Astrocyte of the spinal cord (primary cell): ENCODE measurements around the gene ATXN2.

ENCODE experiments used
- DNase-seq: peaks from one replicate; pipeline ENCODE4 v3.0.0; 2011; ENCODE audit warnings: low read depth, low spot score
- H3K4me3 ChIP-seq: 2 replicates; pipeline ENCODE4 v1.5.1; 2011; ENCODE audit warnings: low read depth, mild to moderate bottlenecking, low read length, moderate library complexity
- in situ Hi-C: cut with HindIII; loops from 2 replicates; pipeline ENCODE4 v1.10.0; 2017; ENCODE audit warnings: low sequenced_read_pairs
- TF ChIP-seq, protein P1 (sequence below): IDR thresholded peaks from 2 replicates; pipeline ENCODE4 v1.5.1; 2012; ENCODE audit warnings: low read depth, mild to moderate bottlenecking, low read length, inconsistent platforms

Gene ATXN2, protein sequence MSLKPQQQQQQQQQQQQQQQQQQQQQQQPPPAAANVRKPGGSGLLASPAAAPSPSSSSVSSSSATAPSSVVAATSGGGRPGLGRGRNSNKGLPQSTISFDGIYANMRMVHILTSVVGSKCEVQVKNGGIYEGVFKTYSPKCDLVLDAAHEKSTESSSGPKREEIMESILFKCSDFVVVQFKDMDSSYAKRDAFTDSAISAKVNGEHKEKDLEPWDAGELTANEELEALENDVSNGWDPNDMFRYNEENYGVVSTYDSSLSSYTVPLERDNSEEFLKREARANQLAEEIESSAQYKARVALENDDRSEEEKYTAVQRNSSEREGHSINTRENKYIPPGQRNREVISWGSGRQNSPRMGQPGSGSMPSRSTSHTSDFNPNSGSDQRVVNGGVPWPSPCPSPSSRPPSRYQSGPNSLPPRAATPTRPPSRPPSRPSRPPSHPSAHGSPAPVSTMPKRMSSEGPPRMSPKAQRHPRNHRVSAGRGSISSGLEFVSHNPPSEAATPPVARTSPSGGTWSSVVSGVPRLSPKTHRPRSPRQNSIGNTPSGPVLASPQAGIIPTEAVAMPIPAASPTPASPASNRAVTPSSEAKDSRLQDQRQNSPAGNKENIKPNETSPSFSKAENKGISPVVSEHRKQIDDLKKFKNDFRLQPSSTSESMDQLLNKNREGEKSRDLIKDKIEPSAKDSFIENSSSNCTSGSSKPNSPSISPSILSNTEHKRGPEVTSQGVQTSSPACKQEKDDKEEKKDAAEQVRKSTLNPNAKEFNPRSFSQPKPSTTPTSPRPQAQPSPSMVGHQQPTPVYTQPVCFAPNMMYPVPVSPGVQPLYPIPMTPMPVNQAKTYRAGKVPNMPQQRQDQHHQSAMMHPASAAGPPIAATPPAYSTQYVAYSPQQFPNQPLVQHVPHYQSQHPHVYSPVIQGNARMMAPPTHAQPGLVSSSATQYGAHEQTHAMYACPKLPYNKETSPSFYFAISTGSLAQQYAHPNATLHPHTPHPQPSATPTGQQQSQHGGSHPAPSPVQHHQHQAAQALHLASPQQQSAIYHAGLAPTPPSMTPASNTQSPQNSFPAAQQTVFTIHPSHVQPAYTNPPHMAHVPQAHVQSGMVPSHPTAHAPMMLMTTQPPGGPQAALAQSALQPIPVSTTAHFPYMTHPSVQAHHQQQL

DNA sequence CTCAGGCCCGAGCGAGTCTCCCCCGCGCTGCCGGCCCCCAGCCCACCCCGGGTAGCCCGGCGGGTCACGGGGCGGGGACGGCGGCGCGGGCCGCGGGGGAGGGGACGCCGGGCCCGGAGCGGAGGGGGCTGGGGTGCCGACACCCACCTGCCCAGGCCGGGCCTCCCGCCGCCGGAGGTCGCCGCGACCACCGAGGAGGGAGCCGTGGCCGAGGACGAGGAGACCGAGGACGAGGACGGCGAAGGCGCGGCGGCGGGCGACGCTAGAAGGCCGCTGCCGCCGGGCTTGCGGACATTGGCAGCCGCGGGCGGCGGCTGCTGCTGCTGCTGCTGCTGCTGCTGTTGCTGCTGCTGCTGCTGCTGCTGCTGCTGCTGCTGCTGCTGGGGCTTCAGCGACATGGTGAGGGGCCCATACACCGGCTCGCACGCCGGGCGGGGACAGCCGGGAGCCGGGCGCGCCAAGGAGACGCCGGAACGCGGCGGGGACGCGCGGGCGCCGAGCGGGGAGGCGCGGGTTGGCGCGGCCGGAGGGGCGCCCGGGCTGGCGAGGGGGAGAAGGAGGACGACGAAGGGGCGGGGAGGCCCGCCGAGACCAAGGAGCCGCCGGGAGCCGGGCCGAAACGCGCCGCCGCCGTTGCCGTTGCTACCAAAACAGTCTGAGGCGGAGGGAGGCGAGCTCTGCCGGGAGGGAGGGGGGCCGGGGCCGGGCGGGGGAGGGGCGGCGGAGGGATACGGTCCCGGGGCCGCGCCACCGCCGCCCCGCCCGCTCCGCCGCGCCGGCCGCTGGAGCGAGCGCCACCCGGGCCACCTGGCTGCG is at the start of gene ATXN2:
Gene ATXN2 (minus strand): TSS at position 679 of the 816 bp plus-strand sequence. CDS start 281 bp downstream, at position 398.
- TF ChIP-seq, protein P1, sequence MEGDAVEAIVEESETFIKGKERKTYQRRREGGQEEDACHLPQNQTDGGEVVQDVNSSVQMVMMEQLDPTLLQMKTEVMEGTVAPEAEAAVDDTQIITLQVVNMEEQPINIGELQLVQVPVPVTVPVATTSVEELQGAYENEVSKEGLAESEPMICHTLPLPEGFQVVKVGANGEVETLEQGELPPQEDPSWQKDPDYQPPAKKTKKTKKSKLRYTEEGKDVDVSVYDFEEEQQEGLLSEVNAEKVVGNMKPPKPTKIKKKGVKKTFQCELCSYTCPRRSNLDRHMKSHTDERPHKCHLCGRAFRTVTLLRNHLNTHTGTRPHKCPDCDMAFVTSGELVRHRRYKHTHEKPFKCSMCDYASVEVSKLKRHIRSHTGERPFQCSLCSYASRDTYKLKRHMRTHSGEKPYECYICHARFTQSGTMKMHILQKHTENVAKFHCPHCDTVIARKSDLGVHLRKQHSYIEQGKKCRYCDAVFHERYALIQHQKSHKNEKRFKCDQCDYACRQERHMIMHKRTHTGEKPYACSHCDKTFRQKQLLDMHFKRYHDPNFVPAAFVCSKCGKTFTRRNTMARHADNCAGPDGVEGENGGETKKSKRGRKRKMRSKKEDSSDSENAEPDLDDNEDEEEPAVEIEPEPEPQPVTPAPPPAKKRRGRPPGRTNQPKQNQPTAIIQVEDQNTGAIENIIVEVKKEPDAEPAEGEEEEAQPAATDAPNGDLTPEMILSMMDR, result no peak
- no peak for DNase-seq
- H3K4me3 ChIP-seq, result peak within 1 kb of the TSS; percentile 94
- in situ Hi-C loops, result no loop called here

DNA sequence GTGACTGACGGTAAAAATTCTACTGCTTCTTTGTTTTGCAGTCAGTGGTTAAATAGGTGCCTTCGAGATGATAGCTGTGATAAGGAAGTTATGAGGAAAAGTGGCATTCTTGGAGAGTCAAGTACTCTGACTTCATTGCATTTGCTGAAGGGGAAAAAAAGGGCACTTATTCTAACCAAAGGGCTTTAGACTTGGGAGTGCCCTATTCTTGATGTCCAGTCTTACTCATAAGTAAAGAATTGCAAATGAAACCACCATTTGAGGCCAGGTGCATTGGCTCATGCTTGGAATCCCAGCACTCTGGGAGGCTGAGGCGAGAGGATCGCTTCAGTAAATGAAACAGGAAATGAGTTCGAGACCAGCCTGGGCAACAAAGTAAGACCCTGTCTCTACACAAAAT is 46.3 kb upstream of the ATXN2 start:
- TF ChIP-seq, protein P1, result no peak
- in situ Hi-C loops, result no loop called here
- no peak overlapping the region for H3K4me3 ChIP-seq
- DNase-seq, result peak; percentile 66

DNA sequence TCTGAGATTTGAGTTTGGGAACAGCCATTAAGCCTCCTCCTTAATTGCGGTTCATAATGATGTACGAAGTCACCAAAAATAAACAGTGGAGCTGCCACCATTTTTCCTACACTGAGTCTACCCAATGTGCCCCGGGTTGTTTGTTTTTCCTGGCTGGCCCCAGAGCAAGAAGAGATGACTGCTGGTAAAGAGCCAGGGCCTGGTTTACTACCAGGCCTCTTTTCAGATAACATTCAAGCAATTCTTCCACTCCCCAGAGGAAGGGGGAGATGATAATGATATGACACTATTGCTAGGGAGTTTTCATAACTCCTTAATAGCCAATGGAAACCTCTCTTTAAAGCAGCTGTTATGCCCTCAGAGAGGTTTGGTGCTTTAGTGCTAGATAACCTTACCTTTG is 44.3 kb upstream of the ATXN2 start:
- H3K4me3 ChIP-seq, result no peak overlapping the region
- TF ChIP-seq, protein P1, result no peak
- in situ Hi-C loops, result no loop called here
- peak; percentile 76 for DNase-seq

DNA sequence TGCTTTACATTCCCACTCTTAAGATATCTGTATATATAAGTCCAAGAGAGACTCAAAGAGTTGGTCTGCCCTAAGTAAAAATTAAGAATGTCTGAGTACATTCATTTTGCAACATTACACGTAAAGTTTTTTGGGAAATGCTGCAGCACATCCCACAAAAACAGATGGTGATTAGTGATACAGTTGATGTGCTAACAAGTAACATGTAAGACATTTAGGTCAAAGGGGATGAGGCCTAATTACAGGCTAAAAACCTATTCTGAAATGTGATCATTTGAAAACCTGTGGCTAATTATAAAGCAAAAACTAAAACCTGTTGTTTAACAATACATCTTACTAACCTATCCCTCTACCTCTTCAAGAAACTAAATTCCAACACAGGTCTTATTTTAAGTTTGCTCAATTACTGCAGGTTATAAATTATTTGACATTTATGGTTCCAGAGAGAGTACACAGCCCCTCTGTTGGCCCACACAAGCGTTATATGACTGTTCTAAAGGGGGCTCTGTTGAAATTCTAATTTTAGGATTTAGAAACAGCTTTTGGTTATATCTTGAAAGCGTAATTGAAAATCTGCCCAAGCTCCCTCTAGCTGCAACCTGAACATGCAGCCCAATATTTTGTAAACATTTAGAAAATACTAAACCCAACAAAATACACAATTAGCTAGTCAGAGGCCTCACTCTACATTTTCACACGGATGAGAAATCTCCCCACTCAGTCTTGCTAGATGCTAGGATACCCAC is 43.7 kb upstream of the ATXN2 start:
- TF ChIP-seq, protein P1, result no peak
- no peak for DNase-seq
- in situ Hi-C loops, result no loop called here
- no peak overlapping the region for H3K4me3 ChIP-seq

DNA sequence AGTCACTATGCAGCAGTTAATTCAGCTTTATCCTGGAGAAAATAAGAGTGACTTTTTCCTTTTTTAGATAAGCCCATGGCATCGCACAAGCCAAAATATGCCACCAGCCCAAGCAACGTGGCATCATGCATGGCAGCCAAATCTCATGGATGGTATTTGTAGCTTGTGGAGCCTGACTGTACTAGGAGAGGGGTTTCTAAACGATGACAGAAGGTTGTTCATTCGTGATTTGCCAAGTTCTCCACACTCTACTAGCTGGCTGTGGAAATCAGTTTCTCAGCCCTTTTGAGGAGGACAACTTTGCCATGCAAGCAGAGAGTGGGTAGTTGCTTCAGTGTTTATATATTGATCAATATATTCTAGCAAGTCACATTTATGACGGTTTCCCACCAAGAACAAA is 41.4 kb upstream of the ATXN2 start:
- TF ChIP-seq, protein P1, result no peak
- in situ Hi-C loops, result no loop called here
- DNase-seq, result no peak
- no peak overlapping the region for H3K4me3 ChIP-seq
